HAP-1 (cell line): ENCODE measurements around the gene DPEP2.
"Not testable (repeated sequence)": the region's sequence is repeated elsewhere in the genome, so short reads cannot be mapped to it uniquely, and the experiment has no call there.

Source experiments
- DNase-seq, 2 experiments: peaks; one replicate each; pipeline ENCODE4 v3.0.0-alpha.2; 2016 to 2020; ENCODE audit warnings: low spot score in 2 of 2
- H3K27me3 ChIP-seq: fragments of 250-450 bp; sonication (Bioruptor Pico); 2 replicates; pipeline ENCODE4 v1.5.1; 2020; ENCODE audit warnings: low read depth, mild to moderate bottlenecking, moderate library complexity
- H3K36me3 ChIP-seq: fragments of 250-450 bp; sonication (Bioruptor Pico); replicated peaks from 2 replicates; pipeline ENCODE4 v1.5.1; 2020; ENCODE audit warnings: mild to moderate bottlenecking
- H3K4me1 ChIP-seq: fragments of 250-450 bp; sonication (Bioruptor Pico); 2 replicates; pipeline ENCODE4 v1.5.1; 2020; ENCODE audit warnings: mild to moderate bottlenecking
- H3K4me3 ChIP-seq: fragments of 250-450 bp; sonication (Bioruptor Pico); 2 replicates; pipeline ENCODE4 v1.5.1; 2020; ENCODE audit warnings: mild to moderate bottlenecking, moderate library complexity
- H3K9me3 ChIP-seq: fragments of 250-450 bp; sonication (Bioruptor Pico); 2 replicates; pipeline ENCODE4 v1.5.1; 2020; ENCODE audit warnings: mild to moderate bottlenecking, moderate library complexity
- in situ Hi-C: fragments of 300-500 bp; cut with MboI; formaldehyde crosslinking; loops from 3 replicates; pipeline ENCODE4 v1.14.3; 2020; ENCODE audit warnings: low sequenced_read_pairs, inconsistent platforms, mixed read lengths

The DPEP2 gene

DNA sequence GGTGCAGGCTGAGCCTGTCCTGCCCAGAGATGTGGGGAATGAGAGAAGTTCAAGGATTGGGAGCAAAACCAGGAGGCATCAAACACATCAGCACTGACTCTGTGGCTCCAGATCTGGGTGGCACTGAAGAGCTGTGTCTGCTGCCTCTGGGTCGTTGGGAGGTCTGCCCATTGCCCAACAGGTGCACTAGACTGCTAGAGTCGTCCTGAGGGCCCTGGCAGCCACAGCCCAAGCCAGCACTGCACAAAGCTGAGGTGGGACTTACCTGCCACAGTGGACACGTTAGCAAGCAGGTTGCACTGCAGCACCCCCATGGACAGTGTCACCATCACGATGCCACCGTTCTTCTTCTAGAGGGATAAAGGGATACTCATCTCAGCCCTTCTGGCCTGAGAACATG lies 22.3 kb downstream of the DPEP2 start:
- Histone ChIP-seq H3K9me3 (no peaks in the 10 kb centered on the region), H3K4me3 (no peak overlapping the region), H3K36me3 (no peaks in the 10 kb centered on the region), H3K4me1 (no peaks in the 10 kb centered on the region), H3K27me3 (no peaks in the 10 kb centered on the region)
- DNase-seq = no peak
- in situ Hi-C loops = no loop called here

DNA sequence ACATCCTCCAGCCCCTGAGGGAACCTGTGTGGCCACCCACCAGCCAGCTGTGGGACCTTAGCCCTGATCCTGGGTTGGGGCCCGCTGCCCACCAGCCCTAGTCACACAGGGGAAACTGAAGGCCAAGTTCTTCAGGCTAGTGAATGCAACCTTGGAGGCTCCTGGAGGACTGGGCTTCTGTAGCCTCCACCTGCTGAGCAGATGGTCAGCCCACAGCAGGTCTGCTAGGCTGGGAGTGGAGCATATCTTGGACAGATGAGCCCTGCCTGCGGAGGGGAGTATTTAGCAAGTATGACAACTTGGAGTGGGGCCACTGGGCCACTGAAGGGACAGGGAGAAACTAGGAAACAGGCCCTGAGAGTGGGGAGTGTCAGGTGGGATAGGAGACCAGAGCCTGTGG lies 23.1 kb downstream of the DPEP2 start:
- no peaks in the 10 kb centered on the region for H3K4me1 ChIP-seq
- H3K36me3 ChIP-seq = no peaks in the 10 kb centered on the region
- in situ Hi-C loops = no loop called here
- no peak for DNase-seq
- H3K4me3 ChIP-seq = no peak overlapping the region
- H3K27me3 ChIP-seq = no peaks in the 10 kb centered on the region
- no peaks in the 10 kb centered on the region for H3K9me3 ChIP-seq

DNA sequence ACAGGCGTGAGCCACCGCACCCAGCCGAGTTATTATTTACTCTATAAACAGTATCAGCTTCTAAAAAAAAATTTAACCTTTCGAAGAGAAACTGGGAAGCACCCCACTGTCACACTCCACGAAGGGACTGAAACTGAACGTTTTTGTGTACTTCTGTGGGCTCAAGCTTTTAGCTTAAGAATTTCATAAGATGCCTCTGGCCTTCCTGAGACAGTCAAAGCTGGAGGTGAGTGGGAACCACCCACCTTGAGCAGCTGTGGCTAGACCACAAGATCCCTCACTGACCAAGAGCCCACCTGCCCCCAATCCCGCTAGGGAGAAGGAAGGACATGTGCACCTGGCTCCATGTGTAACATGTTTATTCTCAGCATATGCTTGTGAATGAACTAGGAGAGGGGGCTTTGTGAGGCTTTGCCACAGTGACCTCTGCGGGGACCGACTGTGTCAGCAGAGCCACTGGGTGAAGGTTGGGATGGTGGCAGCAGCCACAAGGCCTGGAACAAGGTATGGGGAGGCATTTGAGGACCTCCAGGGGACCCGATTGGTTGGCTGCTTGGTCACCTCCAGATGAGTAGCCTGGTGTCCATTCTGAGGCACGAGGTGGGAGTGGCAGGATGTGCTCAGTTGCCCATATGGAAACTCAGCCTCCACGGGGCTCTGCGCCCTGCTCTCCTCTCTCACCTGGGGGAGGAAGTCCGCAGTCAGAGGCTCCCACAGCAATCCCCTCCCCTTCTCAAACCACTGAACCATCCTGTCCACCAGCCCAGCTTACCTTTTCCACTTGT lies 23.8 kb downstream of the DPEP2 start:
- no peaks in the 10 kb centered on the region for H3K9me3 ChIP-seq
- DNase-seq = no peak
- in situ Hi-C loops = no loop called here
- no peaks in the 10 kb centered on the region for H3K36me3 ChIP-seq
- H3K4me1 ChIP-seq = no peaks in the 10 kb centered on the region
- H3K4me3 ChIP-seq = no peak overlapping the region
- no peaks in the 10 kb centered on the region for H3K27me3 ChIP-seq

DNA sequence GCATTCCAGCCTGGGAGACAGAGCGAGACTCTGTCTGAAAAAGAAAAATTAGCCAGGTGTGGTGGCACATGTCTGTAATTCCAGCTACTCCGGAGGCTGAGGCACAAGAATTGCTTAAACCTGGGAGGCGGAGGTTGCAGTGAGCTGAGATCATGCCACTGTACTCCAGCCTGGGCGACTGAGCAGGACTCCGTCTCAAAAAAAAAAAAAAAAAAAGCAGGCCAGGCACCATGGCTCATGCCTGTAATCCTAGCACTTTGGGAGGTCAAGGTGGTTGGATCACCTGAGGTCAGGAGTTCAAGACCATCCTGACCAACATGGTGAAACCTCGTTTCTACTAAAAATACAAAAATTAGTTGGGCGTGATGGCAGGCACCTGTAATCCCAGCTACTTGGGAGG lies 27.0 kb downstream of the DPEP2 start:
- H3K36me3 ChIP-seq, DNase-seq, in situ Hi-C loops, H3K9me3 ChIP-seq, H3K4me3 ChIP-seq, H3K4me1 ChIP-seq, H3K27me3 ChIP-seq: not testable (repeated sequence)

DNA sequence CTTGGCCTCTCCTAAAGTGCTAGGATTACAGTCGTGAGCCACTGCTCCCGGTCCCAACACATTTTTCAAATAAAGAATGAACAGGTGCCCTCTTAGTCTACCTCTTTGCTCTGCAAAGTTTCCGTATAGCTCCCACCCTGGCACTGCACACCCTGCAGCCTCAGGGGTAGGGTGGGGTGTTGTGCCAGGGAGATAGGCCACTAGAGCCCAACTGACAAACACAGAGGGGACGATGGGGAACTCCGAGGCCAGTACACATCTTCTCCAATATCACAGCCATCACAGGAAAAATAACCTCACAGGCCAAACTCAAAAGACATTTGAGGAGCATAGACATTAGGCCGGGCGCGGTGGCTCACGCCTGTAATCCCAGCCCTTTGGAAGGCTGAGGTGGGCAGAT lies 28.2 kb downstream of the DPEP2 start:
- Histone ChIP-seq H3K4me3 (no peak overlapping the region), H3K27me3 (no peaks in the 10 kb centered on the region), H3K36me3 (no peaks in the 10 kb centered on the region), H3K9me3 (no peaks in the 10 kb centered on the region), H3K4me1 (peaks cover 9% of the 10 kb centered on the region)
- DNase-seq = no peak
- in situ Hi-C loops = no loop called here

DNA sequence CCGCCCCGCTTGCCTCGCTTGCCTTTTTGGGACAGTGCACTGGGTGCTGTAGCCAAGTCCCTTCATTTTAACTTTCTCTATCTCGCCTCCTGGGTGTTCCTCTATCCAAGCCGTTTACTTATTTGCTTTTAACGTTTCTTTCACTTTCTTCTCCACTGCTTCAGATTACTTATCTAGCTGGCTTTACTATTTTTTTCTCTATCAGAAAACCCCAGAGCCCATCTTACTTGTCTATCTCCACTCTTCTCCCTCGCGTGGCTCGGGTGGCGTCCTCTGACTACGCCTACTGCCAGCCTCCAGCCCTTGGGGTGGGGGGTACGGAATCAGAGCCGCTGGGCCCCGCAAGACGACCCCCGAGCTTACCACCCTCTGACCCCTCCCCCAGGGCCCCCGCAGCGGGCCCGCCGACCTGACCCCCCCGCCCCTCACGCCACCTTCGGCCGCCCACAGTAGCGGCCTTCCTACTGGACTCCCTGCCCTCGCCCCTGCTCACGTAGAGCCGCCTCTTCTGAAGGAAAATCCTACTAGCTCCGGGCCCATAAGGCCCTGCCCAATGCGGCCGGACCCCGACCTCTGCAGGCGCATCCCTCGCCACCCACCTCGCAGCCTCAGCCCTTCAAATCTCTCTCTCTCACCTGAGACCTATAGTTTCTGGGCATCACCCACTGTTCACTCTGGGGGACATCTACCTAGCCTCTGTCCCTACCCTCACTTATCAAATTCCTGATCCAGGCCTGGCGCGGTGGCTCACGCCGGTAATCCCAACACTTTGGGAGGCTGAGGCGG lies 29.8 kb downstream of the DPEP2 start:
- Histone ChIP-seq H3K9me3 (no peaks in the 10 kb centered on the region), H3K4me1 (peaks cover 9% of the 10 kb centered on the region), H3K4me3 (no peak overlapping the region; the same call in 1 of the 2 replicates), H3K27me3 (no peaks in the 10 kb centered on the region), H3K36me3 (no peaks in the 10 kb centered on the region)
- in situ Hi-C loops = no loop called here
- no peak for DNase-seq

DNA sequence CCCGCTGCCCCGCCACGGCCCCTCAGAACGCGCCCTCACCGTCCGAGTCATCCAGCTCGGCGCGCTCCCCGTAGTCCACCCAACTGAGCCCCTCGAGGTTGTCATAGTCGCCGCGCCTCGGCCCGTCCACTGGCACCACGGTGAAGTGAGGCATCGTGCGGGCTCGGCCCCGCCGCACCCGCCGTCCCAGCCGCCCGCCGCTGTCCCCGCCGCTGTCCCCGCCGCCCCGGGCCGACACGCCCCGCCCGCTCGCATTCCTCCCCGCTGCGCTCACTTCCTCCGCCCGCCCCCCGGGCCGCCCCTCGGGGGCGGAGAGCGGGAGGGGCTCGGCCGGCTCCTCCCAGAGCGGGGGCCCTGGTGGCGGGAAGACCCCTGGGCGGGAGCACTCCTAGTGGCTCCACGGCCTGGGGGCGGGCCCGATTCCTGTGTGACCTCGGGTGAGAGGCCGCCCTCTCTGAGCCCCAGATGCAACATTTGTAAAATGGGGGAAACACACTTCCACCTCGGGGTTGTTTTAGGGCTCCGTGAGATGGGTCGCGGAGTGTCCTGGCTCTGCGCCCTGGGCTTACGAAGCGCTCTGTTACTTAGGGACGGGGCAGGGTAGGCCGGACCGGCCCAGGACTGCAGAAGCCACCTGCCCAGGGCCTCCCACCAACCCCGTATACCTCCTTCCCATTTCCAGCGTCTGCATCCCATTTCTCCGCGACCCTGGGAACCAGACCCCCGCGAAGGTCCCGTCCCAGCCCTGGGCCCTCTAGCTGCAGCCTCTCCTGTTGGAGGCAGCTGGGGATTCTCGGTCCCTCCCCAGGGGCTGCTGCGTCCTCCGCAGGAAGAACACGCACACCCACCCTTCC lies 30.7 kb downstream of the DPEP2 start, which contains the start of gene SLC12A4:
Gene SLC12A4, minus strand, starts transcription at position 238 of the 854 bp plus-strand sequence. Its CDS starts 84 bp downstream, at position 154.
- peak within 1 kb of the TSS; percentile 59 for H3K4me3 ChIP-seq
- in situ Hi-C loops = no loop called here
- peaks cover 9% of the 10 kb centered on the region for H3K4me1 ChIP-seq
- DNase-seq = peak; percentile 73 to 90
- H3K9me3 ChIP-seq = no peaks in the 10 kb centered on the region
- H3K27me3 ChIP-seq = no peaks in the 10 kb centered on the region
- H3K36me3 ChIP-seq = no peaks in the 10 kb centered on the region

DNA sequence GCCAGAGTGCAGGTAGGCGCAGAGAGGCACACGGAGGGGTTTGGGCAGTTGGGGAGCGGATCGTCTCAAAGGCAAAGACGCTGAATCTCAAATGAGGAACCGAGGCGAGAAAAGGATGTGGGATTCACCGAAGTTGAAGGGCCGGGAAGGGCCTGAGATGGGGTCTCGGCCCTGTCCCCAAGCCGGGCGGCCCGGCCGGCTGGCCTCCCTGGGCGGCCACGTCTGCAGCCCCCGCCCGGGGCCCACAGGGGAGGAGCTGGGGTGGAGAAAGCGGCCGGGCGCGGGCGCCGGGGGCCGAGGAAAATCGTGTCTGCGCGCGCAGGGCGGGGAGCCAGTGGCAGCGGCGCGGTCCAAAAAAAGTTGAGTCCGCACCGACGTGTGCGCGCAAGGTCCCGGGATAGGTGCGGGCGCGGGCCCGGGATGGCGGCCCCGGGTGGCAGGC lies 31.3 kb downstream of the DPEP2 start:
- peaks cover 9% of the 10 kb centered on the region for H3K4me1 ChIP-seq
- DNase-seq = peak in 1 of 2 experiments; percentile 54

DNA sequence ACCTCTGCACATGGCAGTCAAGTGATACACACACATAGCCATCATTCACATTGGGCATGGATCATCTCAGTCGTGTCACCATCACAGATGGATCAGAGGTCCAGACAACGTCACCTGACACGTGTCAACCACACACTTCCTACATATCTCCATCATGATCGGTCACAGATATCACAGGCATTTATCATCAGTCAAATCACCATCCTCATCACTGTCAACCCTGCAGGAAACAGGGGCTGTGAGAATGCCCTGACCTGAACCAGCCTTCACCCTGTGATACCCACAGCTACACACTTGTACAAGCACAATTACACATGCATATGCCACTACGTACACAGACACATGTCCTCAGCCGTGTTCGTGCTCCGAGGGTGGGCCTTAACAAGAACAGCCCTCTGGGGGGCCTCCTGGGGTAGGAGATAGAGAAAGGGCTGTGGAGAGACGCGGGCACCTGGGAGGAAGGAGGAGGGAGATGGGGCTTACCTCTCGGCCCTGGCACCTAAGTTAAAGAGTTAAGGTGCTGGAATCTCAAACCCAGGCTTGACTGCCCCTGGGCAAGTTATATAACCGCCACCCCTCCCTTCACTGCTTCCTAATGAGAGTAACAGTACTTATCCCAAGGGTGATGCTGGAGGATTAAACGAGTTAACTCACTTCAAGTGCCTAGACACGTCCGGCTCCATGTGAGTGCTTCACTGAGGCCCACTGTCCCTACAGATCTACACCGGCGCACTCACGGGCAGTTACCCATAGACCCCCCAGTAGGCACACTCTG lies 31.9 kb downstream of the DPEP2 start:
- Histone ChIP-seq H3K9me3 (no peaks in the 10 kb centered on the region), H3K27me3 (no peaks in the 10 kb centered on the region), H3K4me1 (peaks cover 9% of the 10 kb centered on the region), H3K36me3 (peaks cover 6% of the 10 kb centered on the region), H3K4me3 (peak overlapping the region; percentile 59)
- DNase-seq = peak in 1 of 2 experiments; percentile 9
- in situ Hi-C loops = no loop called here

More for the DNA sequence above, 31.3 kb downstream of the DPEP2 start:
- Histone ChIP-seq H3K27me3 (no peaks in the 10 kb centered on the region), H3K36me3 (peaks cover 4% of the 10 kb centered on the region), H3K9me3 (no peaks in the 10 kb centered on the region), H3K4me3 (peak overlapping the region; percentile 59)
- in situ Hi-C loops = no loop called here

DNA sequence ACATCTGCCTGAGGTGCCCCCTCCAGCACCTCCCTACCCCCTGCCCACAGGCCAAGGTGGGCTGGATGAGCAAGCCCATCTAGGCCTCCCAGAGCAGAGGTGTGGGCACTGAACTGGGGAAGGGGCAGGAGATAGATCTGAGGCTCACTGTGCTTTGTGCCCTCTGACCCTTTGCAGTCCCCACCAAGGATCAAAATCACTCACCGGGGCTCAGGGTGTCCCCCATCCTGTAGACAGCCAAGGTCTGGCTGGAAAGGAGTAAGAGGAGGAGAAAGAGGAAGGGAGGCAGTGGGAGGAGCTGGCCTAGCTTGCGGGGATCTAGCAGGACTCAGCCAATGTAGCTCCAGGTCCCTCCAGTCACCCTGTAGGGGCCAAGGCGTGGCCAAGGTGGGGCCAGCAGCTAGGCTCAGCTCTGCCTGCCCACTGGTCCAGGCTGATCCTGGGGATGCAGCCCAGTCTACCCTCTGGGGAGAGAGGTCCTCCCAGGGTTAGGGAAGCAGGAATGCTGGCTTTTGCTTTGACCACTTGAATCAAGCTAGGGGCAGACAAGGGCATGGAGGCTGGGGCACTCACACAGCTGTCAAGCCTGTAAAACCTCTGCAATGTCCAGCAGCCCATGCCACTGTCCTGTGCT lies 32.6 kb downstream of the DPEP2 start:
- Histone ChIP-seq H3K4me3 (peak overlapping the region; percentile 59), H3K4me1 (peaks cover 9% of the 10 kb centered on the region)

DNA sequence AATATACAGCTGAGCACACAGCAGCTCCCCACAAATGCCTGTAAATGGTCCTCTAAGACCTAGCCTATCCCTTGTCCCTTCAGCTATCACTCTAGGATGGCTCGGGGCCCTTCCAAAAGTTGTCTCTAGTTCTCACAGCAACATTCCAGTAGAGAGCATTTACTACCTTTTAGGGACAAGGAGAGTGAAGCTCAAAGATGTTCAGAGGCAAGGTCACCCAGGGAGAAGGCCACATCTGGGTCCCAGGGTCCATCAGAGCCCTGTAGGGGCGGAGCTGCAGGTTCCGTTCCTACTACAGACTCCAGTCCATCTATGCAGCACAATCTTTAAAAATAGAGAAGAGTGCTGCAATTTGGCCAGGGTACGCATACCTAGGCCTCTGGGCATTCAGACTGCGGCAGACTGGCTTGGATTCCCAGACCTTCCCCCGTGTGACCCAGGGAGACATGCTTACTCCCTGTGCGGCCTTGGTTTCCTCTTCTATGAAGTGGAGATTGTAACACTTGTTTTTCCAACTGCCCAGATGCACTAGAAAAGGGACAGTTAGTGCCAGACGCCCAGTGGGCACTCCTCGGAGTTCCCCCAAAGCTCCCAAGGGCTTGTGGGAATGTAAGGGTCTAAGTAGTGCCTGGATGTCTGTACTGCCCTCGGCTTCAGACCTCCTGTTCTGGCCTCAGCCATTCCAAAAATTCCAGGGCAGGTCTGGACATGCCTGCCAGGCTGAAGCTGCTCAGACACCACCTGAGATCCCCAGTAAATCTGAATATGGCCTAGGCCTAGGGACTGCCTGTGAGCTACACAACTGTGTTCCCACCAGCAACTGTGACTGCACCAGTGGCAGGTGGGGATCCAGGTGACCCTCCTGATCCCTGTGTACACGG lies 33.4 kb downstream of the DPEP2 start:
- H3K27me3 ChIP-seq = no peaks in the 10 kb centered on the region
- H3K4me1 ChIP-seq = peaks cover 9% of the 10 kb centered on the region
- H3K9me3 ChIP-seq = no peaks in the 10 kb centered on the region
- in situ Hi-C loops = no loop called here
- DNase-seq = peak in 1 of 2 experiments; percentile 57
- H3K4me3 ChIP-seq = no peak overlapping the region
- peaks cover 18% of the 10 kb centered on the region for H3K36me3 ChIP-seq

More for the DNA sequence above, 32.6 kb downstream of the DPEP2 start:
- Histone ChIP-seq H3K9me3 (no peaks in the 10 kb centered on the region), H3K36me3 (peaks cover 11% of the 10 kb centered on the region), H3K27me3 (no peaks in the 10 kb centered on the region)
- in situ Hi-C loops = no loop called here
- peak in 1 of 2 experiments; percentile 63 for DNase-seq
